ENCODE data around the gene NECAB3.
A peak's percentile ranks its signal among the peaks of the same experiment; 100 is the strongest.

Gene NECAB3

GRCh38 chr20:33663161-33664084 lies 10.8 kb downstream of the NECAB3 start:
- DNase-seq = peak; percentile 51

GRCh38 chr20:33662172-33662571 lies 12.1 kb downstream of the NECAB3 start, which contains the start of gene C20orf144:
C20orf144 (plus strand) TSS chr20:33662327; CDS start chr20:33662346, 19 bp downstream.
- DNase-seq = no peak

DNA sequence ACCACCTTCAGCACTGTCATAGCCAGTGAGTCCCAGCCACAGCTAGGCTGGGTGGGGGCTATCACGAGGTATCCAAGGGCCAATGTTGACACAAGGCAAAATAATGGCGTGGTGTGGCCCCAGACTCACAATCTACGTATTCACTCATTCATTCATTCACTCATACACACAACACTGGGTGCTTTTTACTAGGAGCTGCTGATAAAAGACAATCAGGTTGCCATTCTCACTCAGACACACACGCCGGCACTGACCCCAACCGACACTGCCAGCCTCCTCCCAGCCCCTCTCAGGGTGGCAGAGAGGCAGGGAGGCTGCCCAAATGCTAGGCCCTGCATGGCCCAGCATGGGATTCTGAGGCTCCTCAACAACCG lies 13.6 kb downstream of the NECAB3 start:
- no peak for DNase-seq

DNA sequence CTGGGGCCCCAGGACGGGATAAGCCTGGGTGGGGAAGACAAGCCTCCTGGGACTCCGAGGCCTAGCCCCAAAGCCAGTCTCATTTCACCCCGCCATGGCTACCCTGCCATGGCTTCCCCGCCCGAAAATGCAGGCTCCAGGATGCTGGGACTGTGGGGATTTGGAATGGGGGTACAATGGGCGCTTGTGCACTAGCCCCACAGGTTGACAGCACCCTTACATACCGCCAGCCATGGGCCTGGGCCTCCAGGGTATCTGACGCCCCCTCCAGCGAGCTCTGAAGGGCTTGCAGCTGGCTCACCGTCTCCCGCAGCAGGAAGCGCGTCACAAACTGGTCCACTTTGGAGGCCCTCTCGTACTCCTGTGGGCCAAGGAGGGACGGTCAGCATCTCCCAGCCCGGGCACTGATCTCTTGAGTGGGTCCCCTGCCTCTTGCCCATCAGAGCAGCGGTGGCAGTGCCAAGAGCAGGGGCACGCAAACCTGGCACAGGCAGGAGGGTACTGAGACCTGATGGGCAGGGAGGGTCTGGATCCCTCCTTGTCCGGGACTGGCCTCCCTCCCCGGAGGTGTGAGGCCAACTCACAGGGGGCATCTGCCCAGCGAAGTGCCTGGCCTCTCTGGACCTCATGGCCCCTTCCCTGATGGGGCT lies 14.1 kb downstream of the NECAB3 start:
- DNase-seq = no peak

GRCh38 chr20:33659341-33660034 lies 14.7 kb downstream of the NECAB3 start:
- no peak for DNase-seq

DNA sequence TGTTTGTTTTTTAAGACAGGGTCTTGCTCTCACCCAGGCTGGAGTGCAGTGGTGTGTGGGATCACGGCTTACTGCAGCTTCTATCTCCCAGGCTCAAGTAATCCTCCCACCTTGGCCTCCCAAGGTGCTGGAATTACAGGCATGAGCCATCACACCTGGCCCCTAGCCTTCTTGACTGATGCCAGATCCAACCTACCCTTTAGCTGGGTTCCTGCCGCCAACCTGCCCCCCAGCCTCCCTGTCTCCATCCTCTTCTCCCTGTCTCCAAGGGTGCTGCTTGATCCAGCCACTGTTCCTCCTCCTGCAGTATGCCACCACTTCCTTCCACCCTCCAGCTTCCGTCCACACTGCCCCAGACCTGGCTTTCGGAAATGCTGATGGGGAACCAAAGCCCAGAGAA lies 15.3 kb downstream of the NECAB3 start:
- DNase-seq = no peak

DNA sequence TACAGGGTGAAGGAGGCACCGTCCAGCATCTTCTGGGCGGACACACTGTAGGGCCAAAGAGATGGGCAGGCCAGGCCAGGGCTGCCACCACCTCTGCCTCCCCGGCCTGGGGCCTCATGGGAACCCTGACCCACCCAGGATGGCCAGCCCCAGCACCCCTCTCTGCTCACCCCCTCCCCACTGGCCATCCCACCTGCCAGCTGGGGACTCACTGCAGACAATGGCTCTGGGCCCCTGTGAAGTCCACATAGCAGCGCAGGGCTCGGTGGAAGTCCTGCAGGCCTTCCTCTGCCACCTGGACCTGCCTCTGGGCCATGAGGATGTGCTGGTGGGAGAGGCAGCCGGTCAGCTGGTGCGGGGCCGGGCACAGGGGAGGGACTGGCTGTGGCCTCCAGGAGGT lies 15.7 kb downstream of the NECAB3 start:
- DNase-seq = no peak

DNA sequence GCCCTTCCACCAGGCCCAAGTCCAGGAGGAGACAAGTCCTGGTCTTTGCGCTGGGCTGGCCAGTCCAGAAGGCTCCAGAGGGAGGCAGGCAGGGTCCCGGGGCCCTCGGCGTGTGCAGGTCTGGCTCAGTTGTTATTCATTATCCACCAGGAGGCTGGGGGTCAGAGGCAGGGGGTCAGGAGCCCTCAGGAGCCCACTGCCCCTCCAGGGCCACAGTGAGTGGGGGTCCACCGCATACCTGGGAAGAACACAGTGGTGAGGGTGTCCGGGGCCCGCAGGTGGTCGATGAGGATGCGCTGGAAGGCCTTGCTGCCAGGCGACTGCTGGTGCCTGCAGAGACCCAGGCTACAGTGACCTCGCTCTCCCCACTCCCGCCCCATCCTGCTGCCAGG lies 16.5 kb downstream of the NECAB3 start:
- DNase-seq = no peak

- DNase-seq = no peak
These were observed 17.2 kb downstream of the NECAB3 start for GRCh38 chr20:33656783-33657703.

GRCh38 chr20:33656010-33656782 lies 18.0 kb downstream of the NECAB3 start:
- DNase-seq = no peak

GRCh38 chr20:33655164-33655563 lies 19.1 kb downstream of the NECAB3 start:
- no peak for DNase-seq

DNA sequence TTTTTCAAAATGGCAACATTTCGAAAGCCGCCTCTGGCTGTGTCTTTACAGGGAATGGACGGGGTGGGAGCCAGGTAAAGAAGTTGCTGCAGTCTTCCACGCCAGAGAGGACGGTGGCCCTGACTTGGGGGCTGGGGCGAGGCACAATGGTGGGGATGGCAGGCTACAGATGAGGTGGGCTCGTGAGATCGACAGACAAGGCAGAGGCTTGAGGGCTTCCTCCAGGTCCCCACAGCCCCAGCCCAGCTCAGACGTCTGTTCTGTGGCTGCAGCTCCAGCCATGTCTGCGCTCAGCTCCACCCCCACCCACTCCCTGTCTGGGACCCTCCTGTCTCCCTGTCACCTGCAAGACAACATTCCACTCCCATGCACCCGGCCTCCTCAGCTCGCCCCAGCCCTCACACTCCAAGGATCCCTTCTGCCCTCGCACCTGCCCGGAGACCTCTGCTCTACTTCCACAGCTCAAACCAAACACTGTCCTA lies 19.5 kb downstream of the NECAB3 start:
- no peak for DNase-seq

DNA sequence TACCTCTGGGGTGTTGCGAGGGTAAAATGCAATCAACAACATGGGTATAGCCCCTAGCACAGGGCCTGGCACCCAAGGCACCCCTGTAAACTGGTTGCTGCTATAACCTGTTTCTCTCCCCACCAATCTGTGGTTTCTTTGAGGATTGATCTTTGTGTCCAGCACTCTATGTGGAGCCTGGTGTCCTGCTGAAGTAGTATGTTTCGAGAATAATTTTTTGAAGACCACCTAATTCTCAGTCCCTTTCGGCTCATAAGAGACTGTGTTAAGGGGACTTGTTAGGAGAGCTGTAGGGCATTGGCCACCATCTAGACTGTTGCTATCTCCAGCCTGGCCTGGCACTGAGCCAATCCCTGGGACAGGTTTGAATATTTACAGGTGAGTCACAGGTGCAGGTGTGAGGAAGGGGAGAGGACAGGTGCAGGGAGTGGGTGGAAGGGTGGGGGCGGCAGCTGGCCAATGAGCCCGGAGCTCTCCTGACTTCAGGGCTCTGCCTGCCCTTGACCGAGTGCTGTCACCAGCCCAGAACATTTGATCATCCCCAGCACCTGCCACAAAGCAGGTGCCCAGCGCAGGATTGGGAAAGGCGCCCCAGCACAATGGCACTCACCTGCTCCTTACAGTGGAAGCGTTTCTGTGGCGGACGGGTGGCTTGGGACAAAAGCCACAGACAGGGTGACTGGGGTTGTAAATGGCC lies 20.2 kb downstream of the NECAB3 start:
- no peak for DNase-seq

GRCh38 chr20:33653218-33653899 lies 20.9 kb downstream of the NECAB3 start:
- peak; percentile 84 for DNase-seq

- no peak for DNase-seq
These were observed 22.6 kb downstream of the NECAB3 start for GRCh38 chr20:33651562-33652048.

DNA sequence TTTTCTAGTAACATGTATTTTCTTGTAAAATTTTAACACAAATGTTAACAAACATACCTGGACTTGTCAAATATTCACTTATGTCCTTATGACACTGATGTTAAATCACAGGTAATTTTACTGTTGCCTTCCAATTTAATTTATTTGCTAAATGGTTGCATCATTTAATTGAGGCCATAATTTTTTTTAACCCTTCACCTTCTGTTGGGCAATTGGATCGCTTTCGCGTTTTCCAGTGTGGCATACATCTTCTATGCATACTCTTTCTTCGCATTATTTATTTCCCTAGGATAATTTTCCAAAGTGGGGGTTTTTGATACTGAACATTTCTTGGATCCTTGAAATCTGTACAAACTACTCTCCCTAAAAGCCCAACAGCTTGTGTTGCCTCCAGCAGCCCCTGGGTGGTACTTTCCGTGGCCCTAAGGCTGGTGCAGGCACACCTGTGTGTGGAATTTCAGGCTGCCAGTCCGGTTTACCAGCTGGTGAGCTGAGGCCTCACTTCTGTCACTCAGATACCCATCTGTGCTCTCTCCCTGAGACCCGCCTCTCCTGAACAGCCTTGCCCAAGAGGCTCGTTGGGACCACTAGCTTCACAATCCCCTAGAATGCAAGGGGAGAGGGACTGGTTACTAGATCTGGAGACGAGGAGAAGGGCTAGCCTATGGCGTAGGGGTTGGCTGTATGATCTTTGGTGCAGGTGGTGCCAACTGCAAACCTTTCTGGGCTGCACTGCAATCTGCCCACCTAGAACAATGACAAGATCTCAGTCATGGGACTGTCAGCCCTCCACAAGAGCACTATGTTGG lies 23.3 kb downstream of the NECAB3 start:
- no peak for DNase-seq

DNA sequence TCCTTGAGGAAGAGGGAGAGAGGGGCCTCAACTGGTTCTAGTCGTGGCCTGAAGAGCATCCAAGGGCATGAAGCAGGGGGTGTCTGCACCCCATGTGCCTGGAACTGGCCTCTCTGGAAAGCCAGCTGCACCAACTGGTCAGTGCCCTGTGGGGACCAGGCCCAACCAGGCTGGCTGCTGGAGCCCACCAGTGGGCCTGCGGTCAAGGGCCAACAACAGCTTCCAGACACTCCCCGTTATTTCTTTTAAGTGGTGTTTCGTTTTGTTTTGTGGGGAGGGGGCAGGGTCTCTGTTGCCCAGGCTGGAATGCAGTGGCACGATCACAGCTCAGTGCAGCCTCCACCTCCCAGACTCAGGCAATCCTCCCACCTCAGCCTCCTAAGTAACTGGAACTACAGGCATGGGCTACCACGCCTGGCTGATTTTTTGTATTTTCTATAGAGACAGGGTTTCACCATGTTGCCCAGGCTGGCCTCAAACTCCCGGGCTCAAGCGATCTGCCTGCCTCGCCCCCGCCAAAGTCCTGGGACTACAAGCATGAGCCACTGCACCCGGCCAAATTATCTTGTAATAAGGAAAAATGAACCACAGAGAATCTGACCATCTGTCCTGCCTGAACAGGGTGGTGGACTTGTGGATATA lies 24.0 kb downstream of the NECAB3 start:
- DNase-seq = no peak

- DNase-seq = no peak
These were observed 25.0 kb downstream of the NECAB3 start for GRCh38 chr20:33649201-33649681.
